Liver (tissue), 9 donors: ENCODE results near the gene ZNF274. TPM values are rescaled to one million over a fixed set of nuclear protein-coding genes. Genes with fewer than 3 reads are reported as not detected.

Experiments used
- DNase-seq: peaks from one replicate; pipeline ENCODE4 v3.0.0-alpha.2; 2017; ENCODE audit warnings: low spot score
- H3K27ac ChIP-seq, 2 donors: one replicate each; pipeline ENCODE4 v1.7.0; 2013; ENCODE audit warnings: inconsistent platforms in 2 of 2, low read length in 2 of 2, control low read depth in 1 of 2, low read depth in 1 of 2, mild to moderate bottlenecking in 1 of 2
- H3K27me3 ChIP-seq, 4 donors: one replicate each; pipeline versions ENCODE4 v1.6.1 to v1.7.0; 2013; ENCODE audit warnings: low read length in 3 of 4, inconsistent platforms in 1 of 4, mild to moderate bottlenecking in 1 of 4, moderate library complexity in 1 of 4; ENCODE audit not compliant: control insufficient read depth in 4 of 4, insufficient read depth in 4 of 4
- H3K36me3 ChIP-seq, 4 donors: one replicate each; pipeline versions ENCODE4 v1.6.1 to v1.7.0; 2013; ENCODE audit warnings: low read length in 3 of 4, mild to moderate bottlenecking in 3 of 4, low read depth in 1 of 4, moderate library complexity in 1 of 4; ENCODE audit not compliant: control insufficient read depth in 4 of 4, insufficient read depth in 3 of 4
- H3K4me1 ChIP-seq, 4 donors: one replicate each; pipeline versions ENCODE4 v1.6.1 to v1.7.0; 2013; ENCODE audit warnings: low read length in 3 of 4, mild to moderate bottlenecking in 3 of 4, moderate library complexity in 1 of 4; ENCODE audit not compliant: control insufficient read depth in 4 of 4, insufficient read depth in 4 of 4
- H3K4me3 ChIP-seq, 3 donors: one replicate each; pipeline versions ENCODE4 v1.6.1 to v1.7.0; 2013; ENCODE audit warnings: low read length in 3 of 3, control low read depth in 1 of 3, low read depth in 1 of 3, mild to moderate bottlenecking in 1 of 3
- H3K9ac ChIP-seq, 2 donors: one replicate each; pipeline ENCODE4 v1.7.0; 2013; ENCODE audit warnings: low read length in 2 of 2, mild to moderate bottlenecking in 2 of 2, moderate library complexity in 2 of 2, control low read depth in 1 of 2, low read depth in 1 of 2
- H3K9me3 ChIP-seq, 4 donors: one replicate each; pipeline versions ENCODE4 v1.6.1 to v1.7.0; 2013; ENCODE audit warnings: low read length in 3 of 4; ENCODE audit not compliant: control insufficient read depth in 4 of 4
- EGR1 ChIP-seq, 2 donors: IDR thresholded peaks; 2 replicates each; pipeline ENCODE4 v1.6.1; 2016 to 2018; ENCODE audit warnings: antibody characterized with exemption in 2 of 2, low read depth in 2 of 2
- FOXA1 ChIP-seq: IDR thresholded peaks from 2 replicates; pipeline ENCODE4 v1.6.1; 2016; ENCODE audit warnings: antibody characterized with exemption
- FOXA2 ChIP-seq: IDR thresholded peaks from 2 replicates; pipeline ENCODE4 v1.6.1; 2016; ENCODE audit warnings: antibody characterized with exemption
- HNF4G ChIP-seq: IDR thresholded peaks from 2 replicates; pipeline ENCODE4 v1.6.1; 2016; ENCODE audit warnings: antibody characterized with exemption
- JUND ChIP-seq, 2 donors: IDR thresholded peaks; 2 replicates each; pipeline ENCODE4 v1.6.1; 2016; ENCODE audit warnings: antibody characterized with exemption in 2 of 2
- NR2F2 ChIP-seq: IDR thresholded peaks from 2 replicates; pipeline ENCODE4 v1.6.1; 2016; ENCODE audit warnings: antibody characterized with exemption
- RAD21 ChIP-seq, 2 donors: IDR thresholded peaks; 2 replicates each; pipeline ENCODE4 v1.6.1; 2016; ENCODE audit warnings: antibody characterized with exemption in 2 of 2, mild to moderate bottlenecking in 2 of 2
- RXRA ChIP-seq, 2 donors: IDR thresholded peaks; 2 replicates each; pipeline ENCODE4 v1.6.1; 2017 to 2018; ENCODE audit warnings: antibody characterized with exemption in 2 of 2, mild to moderate bottlenecking in 1 of 2
- SP1 ChIP-seq: IDR thresholded peaks from 2 replicates; pipeline ENCODE4 v1.6.1; 2018; ENCODE audit warnings: antibody characterized with exemption, mild to moderate bottlenecking
- TAF1 ChIP-seq: conservative IDR thresholded peaks from 2 replicates; pipeline ENCODE4 v1.6.1; 2016; ENCODE audit warnings: antibody characterized with exemption, mild to moderate bottlenecking
- YY1 ChIP-seq: IDR thresholded peaks from 2 replicates; pipeline ENCODE4 v1.6.1; 2016; ENCODE audit warnings: antibody characterized with exemption, mild to moderate bottlenecking
- WGBS: extraction: QIAGEN DNeasy Blood & Tissue Kit; methylation state at CpG from one replicate; pipeline ENCODE4 v1.1.7; 2013; 5-methylcytosine and 5-hydroxymethylcytosine counted together
- polyA plus RNA-seq, 2 donors: library from polyadenylated mRNA; stranded (reverse) in 1 of 2; unstranded in 1 of 2; fragments of 200-250 nt in 1 of 2; fragments of >200 nt in 1 of 2; fragmentation: Nextera tagmentation in 1 of 2; extraction: Ambion mirVana in 1 of 2; gene quantifications; one replicate each; pipeline versions ENCODE4 v1.2.1 to v1.2.3, GENCODE V29; 2013 to 2015
- total RNA-seq, 2 donors: library from RNA; depleted of rRNA; stranded (reverse); fragments of >200 nt; gene quantifications; one replicate each; pipeline ENCODE4 v1.2.3, GENCODE V29; 2014
- TF ChIP-seq, protein P1 (sequence below): IDR thresholded peaks from 2 replicates; pipeline ENCODE4 v1.6.1; 2016; ENCODE audit warnings: antibody characterized with exemption, mild to moderate bottlenecking
- TF ChIP-seq, protein P2 (sequence below): fragments of 150-350 bp; IDR thresholded peaks from 2 replicates; pipeline ENCODE4 v1.5.1; 2017; ENCODE audit warnings: improper control_type of control experiment, low read depth, low read length; ENCODE audit not compliant: missing input control
- TF ChIP-seq, protein P3 (sequence below): IDR thresholded peaks from 2 replicates; pipeline ENCODE4 v1.6.1; 2016; ENCODE audit warnings: antibody characterized with exemption
- TF ChIP-seq, protein P4 (sequence below): IDR thresholded peaks from 2 replicates; pipeline ENCODE4 v1.6.1; 2016; ENCODE audit warnings: antibody characterized with exemption
- donor health status: healthy.
- donor health status: healthy.
- donor health status: healthy.
- donor health status: healthy.
- donor health status: healthy.

Gene ZNF274
- total and polyA plus RNA-seq, 4 donors = 5.7 to 18.2 (median 11.9) TPM

DNA sequence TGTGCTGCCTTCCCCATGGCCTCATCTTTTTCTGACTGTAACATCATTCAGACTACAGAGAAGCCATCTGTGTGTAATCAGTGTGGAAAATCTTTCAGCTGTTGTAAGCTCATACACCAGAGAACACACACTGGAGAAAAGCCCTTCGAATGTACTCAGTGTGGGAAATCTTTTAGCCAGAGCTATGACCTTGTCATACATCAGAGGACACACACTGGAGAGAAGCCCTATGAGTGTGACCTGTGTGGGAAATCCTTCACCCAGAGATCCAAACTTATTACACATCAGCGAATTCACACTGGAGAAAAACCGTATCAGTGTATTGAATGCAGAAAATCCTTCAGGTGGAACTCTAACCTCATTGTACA lies 78.7 kb downstream of the ZNF274 start:
- H3K36me3 ChIP-seq = peaks cover 0 to 50% (median 35%) of the 10 kb centered on the region in 4 donors
- WGBS = 99% methylated on average over 3 of the region's 3 CpGs
- TF ChIP-seq, protein P1, sequence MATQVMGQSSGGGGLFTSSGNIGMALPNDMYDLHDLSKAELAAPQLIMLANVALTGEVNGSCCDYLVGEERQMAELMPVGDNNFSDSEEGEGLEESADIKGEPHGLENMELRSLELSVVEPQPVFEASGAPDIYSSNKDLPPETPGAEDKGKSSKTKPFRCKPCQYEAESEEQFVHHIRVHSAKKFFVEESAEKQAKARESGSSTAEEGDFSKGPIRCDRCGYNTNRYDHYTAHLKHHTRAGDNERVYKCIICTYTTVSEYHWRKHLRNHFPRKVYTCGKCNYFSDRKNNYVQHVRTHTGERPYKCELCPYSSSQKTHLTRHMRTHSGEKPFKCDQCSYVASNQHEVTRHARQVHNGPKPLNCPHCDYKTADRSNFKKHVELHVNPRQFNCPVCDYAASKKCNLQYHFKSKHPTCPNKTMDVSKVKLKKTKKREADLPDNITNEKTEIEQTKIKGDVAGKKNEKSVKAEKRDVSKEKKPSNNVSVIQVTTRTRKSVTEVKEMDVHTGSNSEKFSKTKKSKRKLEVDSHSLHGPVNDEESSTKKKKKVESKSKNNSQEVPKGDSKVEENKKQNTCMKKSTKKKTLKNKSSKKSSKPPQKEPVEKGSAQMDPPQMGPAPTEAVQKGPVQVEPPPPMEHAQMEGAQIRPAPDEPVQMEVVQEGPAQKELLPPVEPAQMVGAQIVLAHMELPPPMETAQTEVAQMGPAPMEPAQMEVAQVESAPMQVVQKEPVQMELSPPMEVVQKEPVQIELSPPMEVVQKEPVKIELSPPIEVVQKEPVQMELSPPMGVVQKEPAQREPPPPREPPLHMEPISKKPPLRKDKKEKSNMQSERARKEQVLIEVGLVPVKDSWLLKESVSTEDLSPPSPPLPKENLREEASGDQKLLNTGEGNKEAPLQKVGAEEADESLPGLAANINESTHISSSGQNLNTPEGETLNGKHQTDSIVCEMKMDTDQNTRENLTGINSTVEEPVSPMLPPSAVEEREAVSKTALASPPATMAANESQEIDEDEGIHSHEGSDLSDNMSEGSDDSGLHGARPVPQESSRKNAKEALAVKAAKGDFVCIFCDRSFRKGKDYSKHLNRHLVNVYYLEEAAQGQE = no peak
- TF ChIP-seq FOXA1 (no peak), TAF1 (no peak), EGR1 (IDR thresholded peaks at IDR 0.05; ENCODE audit: low read depth in 2 of 2) (no peak), YY1 (no peak), HNF4G (no peak), RXRA (IDR thresholded peaks at IDR 0.05) (no peak)
- TF ChIP-seq, protein P2, sequence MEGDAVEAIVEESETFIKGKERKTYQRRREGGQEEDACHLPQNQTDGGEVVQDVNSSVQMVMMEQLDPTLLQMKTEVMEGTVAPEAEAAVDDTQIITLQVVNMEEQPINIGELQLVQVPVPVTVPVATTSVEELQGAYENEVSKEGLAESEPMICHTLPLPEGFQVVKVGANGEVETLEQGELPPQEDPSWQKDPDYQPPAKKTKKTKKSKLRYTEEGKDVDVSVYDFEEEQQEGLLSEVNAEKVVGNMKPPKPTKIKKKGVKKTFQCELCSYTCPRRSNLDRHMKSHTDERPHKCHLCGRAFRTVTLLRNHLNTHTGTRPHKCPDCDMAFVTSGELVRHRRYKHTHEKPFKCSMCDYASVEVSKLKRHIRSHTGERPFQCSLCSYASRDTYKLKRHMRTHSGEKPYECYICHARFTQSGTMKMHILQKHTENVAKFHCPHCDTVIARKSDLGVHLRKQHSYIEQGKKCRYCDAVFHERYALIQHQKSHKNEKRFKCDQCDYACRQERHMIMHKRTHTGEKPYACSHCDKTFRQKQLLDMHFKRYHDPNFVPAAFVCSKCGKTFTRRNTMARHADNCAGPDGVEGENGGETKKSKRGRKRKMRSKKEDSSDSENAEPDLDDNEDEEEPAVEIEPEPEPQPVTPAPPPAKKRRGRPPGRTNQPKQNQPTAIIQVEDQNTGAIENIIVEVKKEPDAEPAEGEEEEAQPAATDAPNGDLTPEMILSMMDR = no peak

DNA sequence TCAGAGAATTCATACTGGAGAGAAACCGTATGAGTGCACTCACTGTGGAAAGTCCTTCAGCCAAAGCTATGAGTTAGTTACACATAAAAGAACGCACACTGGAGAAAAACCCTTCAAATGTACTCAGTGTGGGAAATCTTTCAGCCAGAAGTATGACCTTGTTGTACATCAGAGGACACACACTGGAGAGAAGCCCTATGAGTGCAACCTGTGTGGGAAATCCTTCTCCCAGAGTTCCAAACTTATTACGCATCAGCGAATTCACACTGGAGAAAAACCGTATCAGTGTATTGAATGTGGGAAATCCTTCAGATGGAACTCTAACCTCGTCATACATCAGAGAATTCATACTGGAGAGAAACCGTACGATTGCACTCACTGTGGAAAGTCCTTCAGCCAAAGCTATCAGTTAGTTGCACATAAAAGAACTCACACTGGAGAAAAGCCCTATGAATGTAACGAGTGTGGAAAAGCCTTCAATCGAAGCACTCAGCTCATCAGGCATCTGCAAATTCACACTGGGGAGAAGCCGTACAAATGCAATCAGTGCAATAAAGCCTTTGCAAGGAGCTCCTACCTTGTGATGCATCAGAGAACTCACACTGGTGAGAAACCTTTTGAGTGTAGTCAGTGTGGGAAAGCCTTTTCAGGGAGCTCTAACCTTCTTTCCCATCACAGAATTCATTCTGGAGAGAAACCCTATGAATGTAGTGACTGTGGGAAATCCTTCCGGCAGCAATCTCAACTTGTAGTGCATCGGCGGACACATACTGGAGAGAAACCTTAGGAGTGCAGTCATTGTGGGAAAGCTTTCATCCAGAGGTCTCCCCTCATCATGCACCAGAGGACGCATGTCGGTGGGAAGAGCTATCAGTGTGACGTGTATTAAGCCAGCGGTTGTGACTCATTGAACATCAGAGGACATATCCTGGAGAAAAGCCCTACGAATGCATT lies 79.4 kb downstream of the ZNF274 start:
- TF ChIP-seq, protein P3, sequence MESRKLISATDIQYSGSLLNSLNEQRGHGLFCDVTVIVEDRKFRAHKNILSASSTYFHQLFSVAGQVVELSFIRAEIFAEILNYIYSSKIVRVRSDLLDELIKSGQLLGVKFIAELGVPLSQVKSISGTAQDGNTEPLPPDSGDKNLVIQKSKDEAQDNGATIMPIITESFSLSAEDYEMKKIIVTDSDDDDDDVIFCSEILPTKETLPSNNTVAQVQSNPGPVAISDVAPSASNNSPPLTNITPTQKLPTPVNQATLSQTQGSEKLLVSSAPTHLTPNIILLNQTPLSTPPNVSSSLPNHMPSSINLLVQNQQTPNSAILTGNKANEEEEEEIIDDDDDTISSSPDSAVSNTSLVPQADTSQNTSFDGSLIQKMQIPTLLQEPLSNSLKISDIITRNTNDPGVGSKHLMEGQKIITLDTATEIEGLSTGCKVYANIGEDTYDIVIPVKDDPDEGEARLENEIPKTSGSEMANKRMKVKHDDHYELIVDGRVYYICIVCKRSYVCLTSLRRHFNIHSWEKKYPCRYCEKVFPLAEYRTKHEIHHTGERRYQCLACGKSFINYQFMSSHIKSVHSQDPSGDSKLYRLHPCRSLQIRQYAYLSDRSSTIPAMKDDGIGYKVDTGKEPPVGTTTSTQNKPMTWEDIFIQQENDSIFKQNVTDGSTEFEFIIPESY = no peak
- no peak for TF ChIP-seq SP1
- TF ChIP-seq HNF4G = no peak
- TF ChIP-seq FOXA1 = no peak
- no peak for TF ChIP-seq NR2F2
- no peak for TF ChIP-seq FOXA2
- no peak for TF ChIP-seq EGR1 (IDR thresholded peaks at IDR 0.05; ENCODE audit: low read depth in 2 of 2)
- TF ChIP-seq JUND (IDR thresholded peaks at IDR 0.05) = no peak
- TF ChIP-seq RXRA (IDR thresholded peaks at IDR 0.05) = no peak
- TF ChIP-seq, protein P1 = no peak
- TF ChIP-seq YY1 = no peak
- no peak for TF ChIP-seq RAD21 (IDR thresholded peaks at IDR 0.05)
- TF ChIP-seq, protein P4, sequence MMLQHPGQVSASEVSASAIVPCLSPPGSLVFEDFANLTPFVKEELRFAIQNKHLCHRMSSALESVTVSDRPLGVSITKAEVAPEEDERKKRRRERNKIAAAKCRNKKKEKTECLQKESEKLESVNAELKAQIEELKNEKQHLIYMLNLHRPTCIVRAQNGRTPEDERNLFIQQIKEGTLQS = no peak
- 98% methylated on average over 19 of the region's 19 CpGs for WGBS
- peaks cover 81 to 94% (median 86%) of the 10 kb centered on the region in 4 donors for H3K9me3 ChIP-seq
- H3K4me1 ChIP-seq = no peaks in the 10 kb centered on the region
- H3K9ac ChIP-seq = no peak overlapping the region
- peak overlapping the region in 2 of 3 donors; percentile 61 to 70 for H3K4me3 ChIP-seq
- H3K36me3 ChIP-seq = peaks cover 0 to 52% (median 35%) of the 10 kb centered on the region in 4 donors
- H3K27me3 ChIP-seq = no peaks in the 10 kb centered on the region
- no peak for DNase-seq
- H3K27ac ChIP-seq = no peak overlapping the region

More for the DNA sequence above, 78.7 kb downstream of the ZNF274 start:
- no peak for DNase-seq
- peak overlapping the region in 2 of 3 donors; percentile 63 to 70 for H3K4me3 ChIP-seq
- no peak overlapping the region for H3K9ac ChIP-seq
- peaks cover 80 to 96% (median 82%) of the 10 kb centered on the region in 4 donors for H3K9me3 ChIP-seq
- no peaks in the 10 kb centered on the region for H3K4me1 ChIP-seq
- H3K27me3 ChIP-seq = no peaks in the 10 kb centered on the region
- H3K27ac ChIP-seq = no peak overlapping the region
